ENCODE results near the gene JAM2. TPM values are rescaled to one million over a fixed set of nuclear protein-coding genes. Genes with fewer than 3 reads are reported as not detected.

JAM2 gene
- total RNA-seq, 1 experiment from 2014 or later, result not detected

DNA sequence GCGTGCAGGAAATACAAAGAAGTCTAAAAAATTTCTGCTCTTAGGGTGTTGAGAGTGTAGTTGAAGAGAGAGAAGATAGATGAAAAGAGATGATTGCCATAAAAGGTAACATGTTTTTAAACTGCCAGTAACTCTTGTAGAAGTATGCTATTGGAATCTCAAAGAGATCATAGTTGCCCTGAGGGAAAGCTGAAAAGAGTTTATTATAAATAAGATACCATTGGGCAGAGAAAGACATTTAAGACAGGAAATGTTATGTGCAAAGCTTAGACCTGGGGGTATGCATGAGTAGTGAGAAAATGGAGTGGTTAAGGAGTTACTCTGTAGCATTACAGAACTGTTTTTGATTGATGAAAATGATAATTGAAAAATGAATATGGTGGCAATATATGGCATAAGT lies 113.4 kb downstream of the JAM2 start:
- Histone ChIP-seq H3K36me3 (ENCODE audit: low read depth) (no peaks in the 10 kb centered on the region), H3K4me1 (replicated peaks; ENCODE audit: insufficient read depth) (no peaks in the 10 kb centered on the region), H3F3A (ENCODE audit: insufficient read depth, low read depth) (no peaks in the 10 kb centered on the region), H3K4me2 (no peak overlapping the region), H3K27ac (no peak overlapping the region), H3K27me3 (ENCODE audit: insufficient read depth, low read depth) (no peaks in the 10 kb centered on the region), H4K20me1 (ENCODE audit: insufficient read depth) (no peaks in the 10 kb centered on the region), H3K4me3 (no peak overlapping the region), H3K9me2 (ENCODE audit: insufficient read depth) (no peaks in the 10 kb centered on the region), H3K9me3 (ENCODE audit: insufficient read depth, low read depth) (no peaks in the 10 kb centered on the region), H3K79me2 (ENCODE audit: low read depth) (no peaks in the 10 kb centered on the region), H2AFZ (no peak overlapping the region)
- intact Hi-C loops (cut with micrococcal nuclease; ENCODE audit: unreplicated experiment), result no loop called here
- ChIA-PET CTCF (no interaction called here), POLR2A (ENCODE audit: unreplicated experiment) (no interaction called here)
- DNase-seq, result no peak
- TF ChIP-seq EZH2 (IDR thresholded peaks at IDR 0.05; ENCODE audit: low read depth), result no peak
- TF ChIP-seq, protein P1, sequence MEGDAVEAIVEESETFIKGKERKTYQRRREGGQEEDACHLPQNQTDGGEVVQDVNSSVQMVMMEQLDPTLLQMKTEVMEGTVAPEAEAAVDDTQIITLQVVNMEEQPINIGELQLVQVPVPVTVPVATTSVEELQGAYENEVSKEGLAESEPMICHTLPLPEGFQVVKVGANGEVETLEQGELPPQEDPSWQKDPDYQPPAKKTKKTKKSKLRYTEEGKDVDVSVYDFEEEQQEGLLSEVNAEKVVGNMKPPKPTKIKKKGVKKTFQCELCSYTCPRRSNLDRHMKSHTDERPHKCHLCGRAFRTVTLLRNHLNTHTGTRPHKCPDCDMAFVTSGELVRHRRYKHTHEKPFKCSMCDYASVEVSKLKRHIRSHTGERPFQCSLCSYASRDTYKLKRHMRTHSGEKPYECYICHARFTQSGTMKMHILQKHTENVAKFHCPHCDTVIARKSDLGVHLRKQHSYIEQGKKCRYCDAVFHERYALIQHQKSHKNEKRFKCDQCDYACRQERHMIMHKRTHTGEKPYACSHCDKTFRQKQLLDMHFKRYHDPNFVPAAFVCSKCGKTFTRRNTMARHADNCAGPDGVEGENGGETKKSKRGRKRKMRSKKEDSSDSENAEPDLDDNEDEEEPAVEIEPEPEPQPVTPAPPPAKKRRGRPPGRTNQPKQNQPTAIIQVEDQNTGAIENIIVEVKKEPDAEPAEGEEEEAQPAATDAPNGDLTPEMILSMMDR (conservative IDR thresholded peaks at IDR 0.05), result no peak
- BruUV-seq (replicated peaks), result no TSS peak

DNA sequence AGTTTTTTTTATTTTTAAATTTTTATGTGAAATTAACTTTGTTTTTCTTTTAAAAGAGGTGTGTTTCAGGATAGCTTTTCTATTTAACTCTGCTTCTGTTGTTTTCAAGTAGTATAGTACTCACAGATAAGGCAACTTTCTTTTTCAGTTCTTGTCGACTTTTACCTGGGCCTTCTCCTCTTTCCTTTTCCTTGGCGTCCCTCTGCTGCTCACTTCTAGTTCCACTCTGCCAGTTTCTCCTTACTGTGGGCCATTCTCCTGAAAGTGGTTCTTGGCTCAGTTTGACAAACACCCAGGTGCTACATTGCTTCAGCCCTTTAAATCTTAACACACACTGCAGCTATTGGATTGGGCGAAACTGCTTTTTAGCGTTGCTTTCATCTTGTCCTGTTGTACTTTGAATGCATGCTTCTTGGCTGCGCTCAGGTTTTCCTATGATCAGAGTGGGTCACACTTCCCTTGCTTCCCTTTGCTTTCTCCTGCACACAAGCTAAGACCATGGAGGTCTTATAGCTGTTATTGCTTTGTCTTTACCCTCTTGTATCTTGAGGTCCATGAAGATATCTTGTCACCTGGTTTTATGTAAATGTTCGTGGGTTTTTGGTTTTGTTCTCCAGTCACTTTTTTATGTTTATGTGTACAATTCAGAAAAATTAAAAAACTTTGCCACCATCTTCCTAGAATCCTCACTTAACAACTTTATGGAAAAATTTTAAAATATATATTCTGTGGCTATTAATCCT lies 117.3 kb downstream of the JAM2 start:
- no peaks in the 10 kb centered on the region for H4K20me1 ChIP-seq (ENCODE audit: insufficient read depth)
- TF ChIP-seq, protein P1 (conservative IDR thresholded peaks at IDR 0.05), result no peak
- CTCF ChIA-PET, result no interaction called here

DNA sequence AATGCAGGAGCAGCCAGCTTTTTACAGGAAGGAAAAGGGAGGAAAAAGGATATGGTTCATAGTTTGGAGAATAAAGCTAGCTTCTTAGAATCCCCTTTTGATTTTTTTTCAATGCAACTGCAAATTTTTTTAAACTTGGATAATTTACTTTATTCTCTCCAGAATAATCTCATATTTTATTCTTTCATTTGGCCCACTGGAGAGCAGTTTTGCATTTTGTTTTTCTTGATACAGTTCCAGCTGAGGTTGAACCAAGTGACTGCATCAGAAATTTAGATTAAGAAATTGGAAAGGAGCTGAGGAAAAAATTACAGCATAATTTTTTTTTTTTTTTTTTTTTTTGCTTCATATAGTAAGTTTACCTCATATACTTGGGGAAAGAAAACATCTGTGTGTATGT lies 118.5 kb downstream of the JAM2 start:
- TF ChIP-seq, protein P1 (conservative IDR thresholded peaks at IDR 0.05), result no peak
- no peak for TF ChIP-seq EZH2 (IDR thresholded peaks at IDR 0.05; ENCODE audit: low read depth)
- DNase-seq, result no peak
- Histone ChIP-seq H3K9me3 (ENCODE audit: insufficient read depth, low read depth) (no peaks in the 10 kb centered on the region), H3K36me3 (ENCODE audit: low read depth) (no peaks in the 10 kb centered on the region), H3K79me2 (ENCODE audit: low read depth) (no peaks in the 10 kb centered on the region), H3K9me2 (ENCODE audit: insufficient read depth) (no peaks in the 10 kb centered on the region), H4K20me1 (ENCODE audit: insufficient read depth) (no peaks in the 10 kb centered on the region), H3K4me3 (no peak overlapping the region), H3K4me1 (replicated peaks; ENCODE audit: insufficient read depth) (no peaks in the 10 kb centered on the region), H3K4me2 (no peak overlapping the region), H3F3A (ENCODE audit: insufficient read depth, low read depth) (no peaks in the 10 kb centered on the region), H3K27ac (no peak overlapping the region), H3K27me3 (ENCODE audit: insufficient read depth, low read depth) (no peaks in the 10 kb centered on the region), H2AFZ (no peak overlapping the region)
- BruUV-seq (replicated peaks), result no TSS peak
- POLR2A ChIA-PET (ENCODE audit: unreplicated experiment), result no interaction called here
- intact Hi-C loops (cut with micrococcal nuclease; ENCODE audit: unreplicated experiment), result no loop called here
- CTCF ChIA-PET, result interaction anchor here (0.6 kb wide), 1 partner anchor 10 kb away, joined by 4 read pairs; no protein-coding TSS in a partner anchor

More for the DNA sequence above, 117.3 kb downstream of the JAM2 start:
- H3K27ac ChIP-seq, result no peak overlapping the region
- no peaks in the 10 kb centered on the region for H3F3A ChIP-seq (ENCODE audit: insufficient read depth, low read depth)
- no peaks in the 10 kb centered on the region for H3K9me3 ChIP-seq (ENCODE audit: insufficient read depth, low read depth)
- no peaks in the 10 kb centered on the region for H3K36me3 ChIP-seq (ENCODE audit: low read depth)
- no peak overlapping the region for H3K4me3 ChIP-seq
- H3K9me2 ChIP-seq (ENCODE audit: insufficient read depth), result no peaks in the 10 kb centered on the region
- intact Hi-C loops (cut with micrococcal nuclease; ENCODE audit: unreplicated experiment), result no loop called here
- H3K27me3 ChIP-seq (ENCODE audit: insufficient read depth, low read depth), result no peaks in the 10 kb centered on the region
- H3K4me1 ChIP-seq (replicated peaks; ENCODE audit: insufficient read depth), result no peaks in the 10 kb centered on the region
- POLR2A ChIA-PET (ENCODE audit: unreplicated experiment), result no interaction called here
- H2AFZ ChIP-seq, result no peak overlapping the region
- no peak for DNase-seq
- no peak overlapping the region for H3K4me2 ChIP-seq
- H3K79me2 ChIP-seq (ENCODE audit: low read depth), result no peaks in the 10 kb centered on the region
- BruUV-seq (replicated peaks), result no TSS peak
